Activated T-cell treated with anti-CD3 and anti-CD28 coated beads, Interleukin-2, amount 50 U/mL, for 4 hours (primary cell): Measurements from ENCODE around the gene SLCO1A2. TPM values are rescaled to one million over a fixed set of nuclear protein-coding genes. Genes with fewer than 3 reads are reported as not detected.
"Not testable (repeated sequence)": the region's sequence is repeated elsewhere in the genome, so short reads cannot be mapped to it uniquely, and the experiment has no call there.

Experiments
- ATAC-seq, 2 donors: fragments of 200-7000 bp; cut with Tn5 transposase; one replicate each; pipeline ENCODE4 v1.10.0; 2021
- DNase-seq: peaks from one replicate; pipeline ENCODE4 v3.0.0-alpha.2; 2020
- H3K27me3 Mint-ChIP-seq: one replicate; pipeline ENCODE4 v1.8.0; 2021; ENCODE audit warnings: low read depth, mixed read lengths
- H3K36me3 Mint-ChIP-seq: one replicate; pipeline ENCODE4 v1.8.0; 2022; ENCODE audit warnings: mixed read lengths; ENCODE audit not compliant: insufficient read depth
- H3K4me1 Mint-ChIP-seq: one replicate; pipeline ENCODE4 v1.8.0; 2021; ENCODE audit warnings: low read depth, mixed read lengths
- H3K4me3 Mint-ChIP-seq: one replicate; pipeline ENCODE4 v1.8.0; 2021; ENCODE audit warnings: mild to moderate bottlenecking, moderate library complexity, mixed read lengths
- H3K9me3 Mint-ChIP-seq: one replicate; pipeline ENCODE4 v1.8.0; 2021; ENCODE audit warnings: mixed read lengths
- total RNA-seq, 3 donors: library from RNA; stranded (reverse); gene quantifications; one replicate each; pipeline ENCODE4 v1.2.1, GENCODE V29; 2021

SLCO1A2 gene
- not detected for total RNA-seq

GRCh38 chr12:21334771-21335325 is at the start of gene SLCO1A2:
TSS of gene SLCO1A2 (minus strand) at chr12:21334917. CDS start at chr12:21334647, 270 bp downstream.
- Mint-ChIP-seq H3K27me3 (no peaks in the 10 kb centered on the region), H3K36me3 (no peaks in the 10 kb centered on the region), H3K4me1 (no peaks in the 10 kb centered on the region), H3K9me3 (peaks cover 4% of the 10 kb centered on the region), H3K4me3 (no peak within 1 kb of the TSS)
- DNase-seq (no peak), ATAC-seq (no peak)

GRCh38 chr12:21384261-21384660 is 49.5 kb upstream of the SLCO1A2 start:
- ATAC-seq (no peak), DNase-seq (no peak)
- H3K36me3 Mint-ChIP-seq, result no peaks in the 10 kb centered on the region
- peaks cover 7% of the 10 kb centered on the region for H3K27me3 Mint-ChIP-seq
- H3K4me3 Mint-ChIP-seq, result no peak overlapping the region
- H3K4me1 Mint-ChIP-seq, result no peaks in the 10 kb centered on the region
- H3K9me3 Mint-ChIP-seq, result no peaks in the 10 kb centered on the region

DNA sequence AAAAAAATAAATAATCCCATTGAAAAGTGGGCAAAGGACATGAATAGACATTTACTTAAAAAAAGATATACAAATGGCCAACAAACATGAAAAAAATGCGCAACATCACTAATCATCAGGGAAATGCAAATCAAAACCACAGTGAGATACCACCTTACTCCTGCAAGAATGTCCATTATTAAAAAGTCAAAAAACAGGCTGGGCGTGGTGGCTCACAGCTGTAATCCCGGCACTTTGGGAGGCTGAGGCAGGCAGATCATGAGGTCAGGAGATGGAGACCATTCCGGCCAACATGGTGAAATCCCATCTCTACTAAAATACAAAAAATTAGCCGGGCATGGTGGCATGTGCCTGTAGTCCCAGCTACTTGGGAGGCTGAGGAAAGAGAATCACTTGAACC is 46.6 kb upstream of the SLCO1A2 start:
- not testable (repeated sequence) for H3K4me3 Mint-ChIP-seq, H3K4me1 Mint-ChIP-seq, H3K36me3 Mint-ChIP-seq, DNase-seq, ATAC-seq, H3K9me3 Mint-ChIP-seq
- peaks cover 13% of the 10 kb centered on the region for H3K27me3 Mint-ChIP-seq

DNA sequence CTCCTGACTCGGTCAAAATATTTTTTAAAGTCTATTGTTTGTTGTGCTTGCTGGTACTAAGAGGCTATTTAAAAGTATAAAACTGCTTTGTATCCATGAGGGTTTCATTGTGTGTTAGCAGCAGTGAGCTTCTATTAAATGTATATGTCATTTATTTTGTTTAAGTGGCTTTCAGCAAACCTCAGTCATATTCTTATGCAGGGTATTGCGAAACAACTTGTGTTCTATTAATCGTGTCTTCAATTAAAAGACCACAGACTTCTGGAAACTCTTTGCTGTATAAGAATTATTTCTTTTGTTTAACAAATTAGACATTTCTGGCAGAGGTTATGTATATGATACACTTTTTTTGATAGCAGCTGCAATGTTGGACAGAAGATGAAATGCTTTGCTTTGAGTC is 44.5 kb upstream of the SLCO1A2 start:
- Mint-ChIP-seq H3K4me3 (no peak overlapping the region), H3K36me3 (no peaks in the 10 kb centered on the region), H3K4me1 (no peaks in the 10 kb centered on the region), H3K9me3 (no peaks in the 10 kb centered on the region), H3K27me3 (peaks cover 13% of the 10 kb centered on the region)
- no peak for DNase-seq
- no peak for ATAC-seq

- Mint-ChIP-seq H3K4me1 (peaks cover 7% of the 10 kb centered on the region), H3K9me3 (no peaks in the 10 kb centered on the region), H3K27me3 (no peaks in the 10 kb centered on the region), H3K4me3 (no peak within 1 kb of the TSS), H3K36me3 (no peaks in the 10 kb centered on the region)
- ATAC-seq (no peak), DNase-seq (no peak)
These were observed 37.9 kb upstream of the SLCO1A2 start, which contains the start of gene IAPP for GRCh38 chr12:21372602-21373001. TSS of gene IAPP (plus strand) at chr12:21372902. CDS start at chr12:21373352, 450 bp downstream.

GRCh38 chr12:21370845-21371449 is 36.2 kb upstream of the SLCO1A2 start:
- H3K4me3 Mint-ChIP-seq, result no peak overlapping the region
- H3K27me3 Mint-ChIP-seq, result no peaks in the 10 kb centered on the region
- H3K9me3 Mint-ChIP-seq, result no peaks in the 10 kb centered on the region
- no peaks in the 10 kb centered on the region for H3K36me3 Mint-ChIP-seq
- peaks cover 7% of the 10 kb centered on the region for H3K4me1 Mint-ChIP-seq
- ATAC-seq (no peak), DNase-seq (no peak)

DNA sequence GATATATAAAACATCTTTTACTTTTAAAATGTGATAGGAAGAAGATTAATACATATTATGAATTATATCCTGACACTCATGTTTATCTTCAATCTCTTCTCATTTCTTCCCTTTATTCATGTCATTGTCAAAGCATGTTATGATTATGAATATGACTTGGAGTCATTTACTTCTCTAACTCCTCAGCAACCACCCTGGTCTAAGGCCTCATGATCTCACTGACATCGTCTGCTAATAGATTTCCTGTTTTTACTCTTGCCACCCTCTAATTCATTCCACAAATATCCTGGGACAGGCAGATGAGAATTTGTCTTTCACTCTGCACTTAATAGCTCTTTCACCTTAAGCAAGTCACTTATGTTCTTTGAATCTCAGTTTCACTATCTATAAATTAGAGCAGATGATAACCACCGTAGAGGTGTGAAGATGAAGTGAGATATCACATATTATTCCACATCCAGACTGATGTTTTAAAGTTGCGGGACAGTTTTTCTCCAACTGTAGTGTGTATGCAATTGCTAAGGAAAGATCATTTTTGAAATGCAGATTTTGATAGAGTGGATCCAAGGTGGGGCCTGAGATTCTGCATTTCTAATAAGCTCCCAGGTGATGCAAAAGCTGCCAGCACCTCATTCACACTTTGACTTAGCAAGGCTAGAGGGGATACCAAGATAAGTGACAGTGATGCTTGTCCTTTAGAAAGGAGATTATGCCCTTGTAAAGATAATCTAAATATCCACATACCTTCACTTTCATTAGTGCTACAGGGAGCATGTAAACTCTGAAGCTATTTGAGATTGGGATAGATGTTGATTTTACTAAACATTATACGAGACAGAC is 34.6 kb upstream of the SLCO1A2 start:
- H3K36me3 Mint-ChIP-seq, result peaks cover under 1% of the 10 kb centered on the region
- H3K27me3 Mint-ChIP-seq, result no peaks in the 10 kb centered on the region
- peak in 1 of 2 donors; percentile 43 for ATAC-seq
- no peak for DNase-seq
- no peaks in the 10 kb centered on the region for H3K9me3 Mint-ChIP-seq
- no peak overlapping the region for H3K4me3 Mint-ChIP-seq
- H3K4me1 Mint-ChIP-seq, result peaks cover 7% of the 10 kb centered on the region

DNA sequence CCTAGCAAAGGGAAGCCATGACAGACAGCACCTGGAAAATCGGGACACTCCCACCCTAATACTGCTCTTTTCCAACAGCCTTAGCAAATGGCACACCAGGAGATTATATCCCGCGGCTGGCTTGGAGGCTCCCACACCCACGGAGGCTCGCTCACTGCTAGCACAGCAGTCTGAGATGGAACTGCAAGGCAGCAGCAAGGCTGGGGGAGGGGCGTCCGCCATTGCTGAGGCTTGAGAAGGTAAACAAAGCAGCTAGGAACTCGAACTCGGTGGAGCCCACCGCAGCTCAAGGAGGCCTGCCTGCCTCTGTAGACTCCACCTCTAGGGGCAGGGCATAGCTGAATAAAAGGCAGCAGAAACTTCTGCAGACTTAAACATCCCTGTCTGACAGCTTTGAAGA is 25.9 kb upstream of the SLCO1A2 start:
- ATAC-seq, H3K9me3 Mint-ChIP-seq, DNase-seq, H3K4me3 Mint-ChIP-seq, H3K36me3 Mint-ChIP-seq, H3K4me1 Mint-ChIP-seq: not testable (repeated sequence)
- H3K27me3 Mint-ChIP-seq, result peaks cover 14% of the 10 kb centered on the region

DNA sequence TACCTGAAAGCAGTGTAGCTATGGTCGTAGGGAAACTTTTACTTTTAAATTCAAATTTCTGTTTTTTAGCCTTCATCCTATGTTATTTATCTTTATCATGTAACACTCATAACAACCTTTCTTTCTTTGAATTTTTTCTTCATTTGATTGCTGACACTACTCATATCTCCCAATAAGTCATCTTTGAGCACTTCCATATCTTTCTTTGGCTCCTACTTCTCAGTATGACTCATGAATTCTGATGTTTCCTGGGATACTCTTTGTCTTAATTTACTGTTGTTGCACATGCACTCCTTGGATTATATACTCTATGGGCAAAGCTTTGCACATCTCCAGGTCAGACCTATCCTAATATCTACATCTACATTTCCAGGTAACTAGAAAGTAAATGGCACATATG is 19.9 kb upstream of the SLCO1A2 start:
- H3K36me3 Mint-ChIP-seq, result no peaks in the 10 kb centered on the region
- DNase-seq (no peak), ATAC-seq (no peak)
- H3K4me1 Mint-ChIP-seq, result no peaks in the 10 kb centered on the region
- H3K9me3 Mint-ChIP-seq, result no peaks in the 10 kb centered on the region
- H3K27me3 Mint-ChIP-seq, result peaks cover 16% of the 10 kb centered on the region
- H3K4me3 Mint-ChIP-seq, result no peak overlapping the region

- no peaks in the 10 kb centered on the region for H3K9me3 Mint-ChIP-seq
- no peaks in the 10 kb centered on the region for H3K4me1 Mint-ChIP-seq
- ATAC-seq (no peak), DNase-seq (no peak)
- H3K4me3 Mint-ChIP-seq, result no peak overlapping the region
- H3K36me3 Mint-ChIP-seq, result no peaks in the 10 kb centered on the region
- H3K27me3 Mint-ChIP-seq, result peaks cover 13% of the 10 kb centered on the region
These were observed 19.2 kb upstream of the SLCO1A2 start for GRCh38 chr12:21353948-21354347.

GRCh38 chr12:21353487-21353886 is 18.8 kb upstream of the SLCO1A2 start:
- Mint-ChIP-seq H3K4me3 (no peak overlapping the region), H3K36me3 (no peaks in the 10 kb centered on the region), H3K9me3 (no peaks in the 10 kb centered on the region), H3K27me3 (peaks cover 13% of the 10 kb centered on the region), H3K4me1 (no peaks in the 10 kb centered on the region)
- no peak for DNase-seq
- no peak for ATAC-seq

DNA sequence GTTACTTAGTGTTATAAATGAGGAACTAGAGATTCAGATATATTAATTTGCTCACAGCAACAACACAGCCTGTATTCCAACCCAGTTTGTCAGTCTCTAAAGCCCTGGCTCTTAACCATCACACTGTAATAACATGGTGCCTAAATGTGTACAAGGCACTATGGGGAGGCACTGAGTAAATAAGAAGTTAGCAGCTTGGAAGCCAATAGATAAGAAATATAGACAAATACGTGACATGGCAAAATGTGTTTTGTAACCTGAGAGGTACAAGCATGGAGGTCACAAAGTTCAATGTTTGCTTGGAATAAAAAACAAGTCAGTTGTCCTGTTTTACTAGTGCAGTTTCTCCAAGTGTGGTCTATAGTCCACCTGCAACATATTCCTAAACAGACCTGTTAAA is 16.3 kb upstream of the SLCO1A2 start:
- H3K36me3 Mint-ChIP-seq, result no peaks in the 10 kb centered on the region

DNA sequence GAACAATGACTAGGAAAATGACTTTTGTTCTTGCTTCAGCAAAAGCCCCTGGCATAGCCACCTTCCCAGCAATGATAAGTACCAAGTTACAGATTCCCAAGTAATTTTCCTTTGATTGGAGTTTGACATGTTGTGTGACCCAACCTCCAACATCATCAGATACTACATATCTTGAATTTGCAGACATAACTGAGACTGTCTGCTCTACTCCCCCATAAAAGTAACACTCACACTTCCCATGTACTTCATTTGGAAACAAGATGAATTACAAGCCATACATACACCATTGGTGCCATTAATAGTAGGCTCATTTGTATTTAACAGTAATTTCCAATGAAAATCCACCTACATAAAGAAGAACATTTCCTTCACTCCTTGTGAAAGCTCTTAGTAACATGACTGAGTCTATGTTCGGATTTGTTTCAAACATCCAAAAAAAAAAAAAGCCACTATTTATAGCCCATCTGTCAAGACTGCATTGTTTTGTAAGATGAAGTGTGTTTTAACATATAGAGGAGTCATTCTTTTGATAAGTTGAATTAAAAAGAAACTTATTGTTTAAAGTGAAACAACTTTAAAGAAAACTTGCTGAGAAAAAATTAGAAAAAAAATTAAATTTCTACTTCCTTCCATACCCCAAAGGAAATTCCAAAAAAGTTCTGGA is 12.0 kb upstream of the SLCO1A2 start:
- Mint-ChIP-seq H3K4me3 (no peak overlapping the region), H3K27me3 (peaks cover 2% of the 10 kb centered on the region), H3K36me3 (no peaks in the 10 kb centered on the region), H3K9me3 (no peaks in the 10 kb centered on the region), H3K4me1 (no peaks in the 10 kb centered on the region)
- ATAC-seq (no peak), DNase-seq (no peak)

More for the DNA sequence above, 16.3 kb upstream of the SLCO1A2 start:
- Mint-ChIP-seq H3K4me3 (no peak overlapping the region), H3K9me3 (no peaks in the 10 kb centered on the region), H3K4me1 (no peaks in the 10 kb centered on the region), H3K27me3 (peaks cover 8% of the 10 kb centered on the region)
- DNase-seq (no peak), ATAC-seq (no peak)

- Mint-ChIP-seq H3K4me3 (no peak overlapping the region), H3K9me3 (no peaks in the 10 kb centered on the region), H3K36me3 (no peaks in the 10 kb centered on the region), H3K27me3 (peaks cover 4% of the 10 kb centered on the region), H3K4me1 (no peaks in the 10 kb centered on the region)
- ATAC-seq (no peak), DNase-seq (no peak)
These were observed 8.9 kb upstream of the SLCO1A2 start for GRCh38 chr12:21343636-21344035.
